ENCODE measurements around the gene FOXI1.

FOXI1 gene

DNA sequence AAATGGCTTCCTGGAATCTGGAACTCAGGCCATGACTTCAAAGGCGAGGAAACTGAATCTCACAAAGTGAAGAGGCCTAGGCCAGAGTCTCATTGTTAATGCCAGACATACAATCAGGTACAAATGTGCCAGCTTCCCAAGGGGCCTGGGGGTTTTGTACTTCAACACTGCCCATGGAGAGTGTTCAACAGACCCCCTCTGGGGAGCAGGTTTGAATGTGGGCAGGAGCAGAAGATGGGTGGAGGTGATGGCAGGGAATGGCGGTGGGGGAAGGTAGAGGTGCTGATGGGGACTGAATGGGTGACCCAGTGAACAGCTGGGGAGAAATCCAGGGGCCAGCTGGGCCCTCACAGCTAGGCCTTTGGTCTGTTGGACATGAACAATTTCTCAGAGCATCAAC lies 12.0 kb downstream of the FOXI1 start:
- TF ChIP-seq, protein P1, sequence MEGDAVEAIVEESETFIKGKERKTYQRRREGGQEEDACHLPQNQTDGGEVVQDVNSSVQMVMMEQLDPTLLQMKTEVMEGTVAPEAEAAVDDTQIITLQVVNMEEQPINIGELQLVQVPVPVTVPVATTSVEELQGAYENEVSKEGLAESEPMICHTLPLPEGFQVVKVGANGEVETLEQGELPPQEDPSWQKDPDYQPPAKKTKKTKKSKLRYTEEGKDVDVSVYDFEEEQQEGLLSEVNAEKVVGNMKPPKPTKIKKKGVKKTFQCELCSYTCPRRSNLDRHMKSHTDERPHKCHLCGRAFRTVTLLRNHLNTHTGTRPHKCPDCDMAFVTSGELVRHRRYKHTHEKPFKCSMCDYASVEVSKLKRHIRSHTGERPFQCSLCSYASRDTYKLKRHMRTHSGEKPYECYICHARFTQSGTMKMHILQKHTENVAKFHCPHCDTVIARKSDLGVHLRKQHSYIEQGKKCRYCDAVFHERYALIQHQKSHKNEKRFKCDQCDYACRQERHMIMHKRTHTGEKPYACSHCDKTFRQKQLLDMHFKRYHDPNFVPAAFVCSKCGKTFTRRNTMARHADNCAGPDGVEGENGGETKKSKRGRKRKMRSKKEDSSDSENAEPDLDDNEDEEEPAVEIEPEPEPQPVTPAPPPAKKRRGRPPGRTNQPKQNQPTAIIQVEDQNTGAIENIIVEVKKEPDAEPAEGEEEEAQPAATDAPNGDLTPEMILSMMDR (IDR thresholded peaks at IDR 0.05), result no peak
- Histone ChIP-seq H3K9me3 (no peaks in the 10 kb centered on the region), H3K27me3 (no peaks in the 10 kb centered on the region), H3K36me3 (no peaks in the 10 kb centered on the region), H3K4me3 (ENCODE audit: low read depth in 1 of 2, low read length in 1 of 2) (no peak overlapping the region), H3K4me1 (ENCODE audit: control insufficient read depth in 1 of 2, insufficient read depth in 1 of 2, low read depth in 1 of 2, low read length in 1 of 2) (peaks cover 18% of the 10 kb centered on the region in 2 experiments), H3K27ac (no peak overlapping the region)

DNA sequence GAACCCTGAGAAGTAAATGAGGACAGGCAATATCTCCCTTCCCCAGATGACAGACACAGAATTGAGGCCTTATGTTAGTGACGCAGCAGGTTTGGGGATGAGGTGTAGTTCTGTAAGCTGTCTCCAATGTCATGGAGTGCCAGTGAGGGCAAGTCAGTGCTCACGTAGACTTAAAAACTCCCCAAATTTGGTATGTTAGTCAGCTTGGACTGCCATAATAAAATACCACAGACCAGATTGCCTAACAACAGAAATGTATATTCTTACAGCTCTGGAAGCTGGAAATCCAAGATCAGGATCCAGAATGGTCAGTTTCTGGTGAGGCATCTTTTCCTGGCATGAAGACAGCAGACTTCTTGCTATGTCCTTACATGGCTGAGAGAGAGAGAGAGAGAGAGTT lies 14.9 kb downstream of the FOXI1 start:
- Histone ChIP-seq H3K27me3 (no peaks in the 10 kb centered on the region), H3K4me3 (ENCODE audit: low read depth in 1 of 2, low read length in 1 of 2) (no peak overlapping the region), H3K4me1 (ENCODE audit: control insufficient read depth in 1 of 2, insufficient read depth in 1 of 2, low read depth in 1 of 2, low read length in 1 of 2) (no peaks in the 10 kb centered on the region), H3K27ac (no peak overlapping the region), H3K9me3 (peaks cover under 1% of the 10 kb centered on the region), H3K36me3 (no peaks in the 10 kb centered on the region)
- TF ChIP-seq, protein P1 (IDR thresholded peaks at IDR 0.05), result no peak

DNA sequence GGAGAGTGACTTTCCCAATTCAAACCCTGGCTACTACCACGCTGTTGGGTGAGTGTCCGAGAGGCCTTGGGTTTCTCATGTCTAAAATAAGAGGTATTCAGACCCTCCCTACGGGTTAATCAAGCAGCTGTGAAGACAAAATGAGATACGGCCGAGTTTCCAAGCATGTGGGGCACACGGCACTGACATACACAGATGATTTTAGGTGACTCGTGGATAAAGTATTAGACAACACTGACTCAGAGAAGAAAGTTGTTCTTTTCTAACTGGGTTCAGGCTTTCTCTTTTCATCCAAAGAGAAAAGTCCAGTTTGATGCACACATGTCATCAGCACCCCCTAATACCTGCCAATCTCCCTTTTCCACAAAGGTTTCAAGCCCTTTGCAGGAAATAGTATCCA lies 15.6 kb downstream of the FOXI1 start:
- no peaks in the 10 kb centered on the region for H3K27me3 ChIP-seq
- H3K9me3 ChIP-seq, result peaks cover 6% of the 10 kb centered on the region
- H3K27ac ChIP-seq, result no peak overlapping the region
- H3K36me3 ChIP-seq, result no peaks in the 10 kb centered on the region
- H3K4me1 ChIP-seq (ENCODE audit: control insufficient read depth in 1 of 2, insufficient read depth in 1 of 2, low read depth in 1 of 2, low read length in 1 of 2), result no peaks in the 10 kb centered on the region
- TF ChIP-seq, protein P1 (IDR thresholded peaks at IDR 0.05), result no peak
- H3K4me3 ChIP-seq (ENCODE audit: low read depth in 1 of 2, low read length in 1 of 2), result no peak overlapping the region

DNA sequence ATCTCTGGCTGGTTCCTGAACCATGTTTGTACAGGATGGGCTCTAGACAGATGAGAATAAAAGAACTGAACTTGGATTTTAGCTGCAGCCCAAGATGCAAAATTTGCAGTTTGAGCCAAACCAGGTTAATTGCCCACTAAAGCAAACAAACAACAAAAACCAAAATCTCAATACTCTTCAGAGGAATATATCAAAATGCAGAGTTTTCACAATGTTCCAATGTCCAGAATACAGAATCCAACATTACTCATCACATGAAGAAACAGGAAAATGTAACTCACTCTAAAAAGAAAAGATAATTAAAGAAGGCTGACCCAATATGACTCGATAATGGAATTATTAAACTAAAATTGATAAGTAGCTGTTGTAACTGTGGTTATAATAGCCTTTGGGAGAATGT lies 20.4 kb downstream of the FOXI1 start:
- TF ChIP-seq, protein P1 (IDR thresholded peaks at IDR 0.05), result no peak
- no peaks in the 10 kb centered on the region for H3K4me1 ChIP-seq (ENCODE audit: control insufficient read depth in 1 of 2, insufficient read depth in 1 of 2, low read depth in 1 of 2, low read length in 1 of 2)
- peaks cover 6% of the 10 kb centered on the region for H3K9me3 ChIP-seq
- H3K27ac ChIP-seq, result no peak overlapping the region
- H3K4me3 ChIP-seq (ENCODE audit: low read depth in 1 of 2, low read length in 1 of 2), result no peak overlapping the region
- H3K36me3 ChIP-seq, result no peaks in the 10 kb centered on the region
- H3K27me3 ChIP-seq, result no peaks in the 10 kb centered on the region

DNA sequence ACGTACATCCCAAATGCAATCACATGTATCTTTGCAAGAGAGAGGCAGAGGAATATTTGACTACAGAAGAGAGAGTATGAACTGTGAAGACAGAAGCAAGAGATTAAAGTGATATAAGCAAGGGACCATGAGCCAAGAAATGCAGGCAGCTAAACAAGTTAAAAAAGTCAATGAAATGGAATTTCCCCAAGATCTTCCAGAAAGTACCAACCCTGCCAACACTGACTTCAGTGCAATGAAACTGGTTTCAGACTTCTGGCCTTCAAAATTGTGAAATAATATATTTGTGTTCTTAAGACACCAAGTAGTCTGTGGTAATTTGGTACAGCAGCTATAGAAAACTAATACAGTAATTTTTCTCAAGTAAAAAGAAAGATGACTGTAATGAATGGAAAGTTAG lies 20.9 kb downstream of the FOXI1 start:
- peaks cover 6% of the 10 kb centered on the region for H3K9me3 ChIP-seq
- no peaks in the 10 kb centered on the region for H3K36me3 ChIP-seq
- H3K4me1 ChIP-seq (ENCODE audit: control insufficient read depth in 1 of 2, insufficient read depth in 1 of 2, low read depth in 1 of 2, low read length in 1 of 2), result no peaks in the 10 kb centered on the region
- TF ChIP-seq, protein P1 (IDR thresholded peaks at IDR 0.05), result no peak
- H3K27ac ChIP-seq, result no peak overlapping the region
- no peaks in the 10 kb centered on the region for H3K27me3 ChIP-seq
- H3K4me3 ChIP-seq (ENCODE audit: low read depth in 1 of 2, low read length in 1 of 2), result no peak overlapping the region

DNA sequence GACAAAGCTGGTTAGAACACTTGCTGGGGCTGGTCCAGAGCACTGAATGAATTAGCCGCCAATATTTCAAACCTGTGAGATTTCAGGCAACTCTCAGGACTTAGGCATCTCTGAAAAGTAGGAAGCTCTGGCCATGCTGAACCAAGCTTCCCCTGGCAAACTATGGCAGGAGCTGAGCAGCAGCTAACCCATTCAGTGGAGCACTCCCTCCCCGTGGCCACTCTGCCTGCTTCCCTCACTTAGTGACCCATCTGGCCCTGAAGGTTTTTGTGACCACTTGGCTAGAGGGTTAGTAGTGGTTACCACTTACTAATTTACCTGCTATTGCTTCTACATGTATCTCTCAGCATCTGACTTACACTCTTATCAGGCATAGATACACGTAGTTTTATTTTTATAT lies 25.5 kb downstream of the FOXI1 start:
- no peaks in the 10 kb centered on the region for H3K36me3 ChIP-seq
- H3K4me1 ChIP-seq (ENCODE audit: control insufficient read depth in 1 of 2, insufficient read depth in 1 of 2, low read depth in 1 of 2, low read length in 1 of 2), result peaks cover 0 to 6% of the 10 kb centered on the region in 2 experiments
- no peaks in the 10 kb centered on the region for H3K27me3 ChIP-seq
- H3K4me3 ChIP-seq (ENCODE audit: low read depth in 1 of 2, low read length in 1 of 2), result no peak overlapping the region
- no peaks in the 10 kb centered on the region for H3K9me3 ChIP-seq
- H3K27ac ChIP-seq, result no peak overlapping the region
- TF ChIP-seq, protein P1 (IDR thresholded peaks at IDR 0.05), result no peak

Data from neutrophil (primary cell).